ENCODE data around the gene CHAF1B.
"Not testable (repeated sequence)": the region's sequence is repeated elsewhere in the genome, so short reads cannot be mapped to it uniquely, and the experiment has no call there.

The CHAF1B gene

DNA sequence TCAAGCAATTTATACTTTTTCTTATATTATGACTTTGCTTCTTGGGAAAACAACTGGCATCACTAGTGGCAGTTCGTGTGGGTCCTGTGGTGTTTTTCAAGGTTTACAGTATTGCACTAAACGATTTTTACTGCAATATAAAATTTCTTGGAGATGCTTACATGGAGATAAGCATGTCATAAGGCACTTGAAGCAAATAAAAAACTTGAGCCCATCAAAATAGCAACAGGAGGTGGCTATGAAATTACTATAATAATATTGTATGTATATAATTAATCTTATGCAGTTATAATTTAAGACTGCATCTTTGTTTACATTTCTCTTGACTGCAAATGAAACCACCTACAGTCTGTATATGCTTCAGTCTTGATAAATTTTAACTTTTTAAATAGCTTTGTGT, 29.3 kb upstream of the CHAF1B start:
- TF ChIP-seq POU2F2 (IDR thresholded peaks at IDR 0.05; ENCODE audit: low read depth, low read length) = no peak
- no peak for TF ChIP-seq POLR2A (IDR thresholded peaks at IDR 0.05; ENCODE audit: low read depth, low read length)
- no peak for TF ChIP-seq SPI1 (IDR thresholded peaks at IDR 0.05; ENCODE audit: low read depth, low read length)
- TF ChIP-seq POLR2AphosphoS5 (IDR thresholded peaks at IDR 0.05; ENCODE audit: low read depth, low read length) = no peak
- TF ChIP-seq PAX5 (IDR thresholded peaks at IDR 0.05; ENCODE audit: insufficient read depth, low read length, severe bottlenecking) = no peak
- no peak for TF ChIP-seq TAF1 (IDR thresholded peaks at IDR 0.05; ENCODE audit: low read depth, low read length)
- no peak for FAIRE-seq
- DNase-seq (ENCODE audit: insufficient read length, low spot score) = no peak

DNA sequence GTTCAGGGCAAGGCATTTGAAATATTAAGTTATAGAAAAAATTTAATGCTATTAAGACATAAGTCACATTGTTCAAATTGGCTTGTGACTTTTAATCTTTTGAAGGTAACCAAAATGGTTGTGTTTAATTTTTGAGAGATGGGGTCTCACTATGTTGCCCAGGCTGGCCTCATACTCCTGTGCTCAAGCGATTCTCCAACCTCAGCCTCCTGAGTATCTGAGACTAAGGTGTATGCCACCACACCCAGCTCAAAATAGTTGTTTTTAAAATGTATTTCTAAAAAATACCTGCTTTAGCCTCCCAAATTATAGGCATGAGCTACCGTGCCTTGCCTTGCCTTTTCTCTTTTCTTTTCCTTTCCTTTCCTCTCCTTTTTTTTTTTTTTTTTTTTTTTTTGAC, 26.0 kb upstream of the CHAF1B start:
- no peak for TF ChIP-seq TAF1 (IDR thresholded peaks at IDR 0.05; ENCODE audit: low read depth, low read length)
- no peak for TF ChIP-seq SPI1 (IDR thresholded peaks at IDR 0.05; ENCODE audit: low read depth, low read length)
- no peak for TF ChIP-seq PAX5 (IDR thresholded peaks at IDR 0.05; ENCODE audit: insufficient read depth, low read length, severe bottlenecking)
- TF ChIP-seq POLR2A (IDR thresholded peaks at IDR 0.05; ENCODE audit: low read depth, low read length) = no peak
- no peak for TF ChIP-seq POU2F2 (IDR thresholded peaks at IDR 0.05; ENCODE audit: low read depth, low read length)
- no peak for TF ChIP-seq POLR2AphosphoS5 (IDR thresholded peaks at IDR 0.05; ENCODE audit: low read depth, low read length)
- no peak for DNase-seq (ENCODE audit: insufficient read length, low spot score)
- FAIRE-seq = no peak

DNA sequence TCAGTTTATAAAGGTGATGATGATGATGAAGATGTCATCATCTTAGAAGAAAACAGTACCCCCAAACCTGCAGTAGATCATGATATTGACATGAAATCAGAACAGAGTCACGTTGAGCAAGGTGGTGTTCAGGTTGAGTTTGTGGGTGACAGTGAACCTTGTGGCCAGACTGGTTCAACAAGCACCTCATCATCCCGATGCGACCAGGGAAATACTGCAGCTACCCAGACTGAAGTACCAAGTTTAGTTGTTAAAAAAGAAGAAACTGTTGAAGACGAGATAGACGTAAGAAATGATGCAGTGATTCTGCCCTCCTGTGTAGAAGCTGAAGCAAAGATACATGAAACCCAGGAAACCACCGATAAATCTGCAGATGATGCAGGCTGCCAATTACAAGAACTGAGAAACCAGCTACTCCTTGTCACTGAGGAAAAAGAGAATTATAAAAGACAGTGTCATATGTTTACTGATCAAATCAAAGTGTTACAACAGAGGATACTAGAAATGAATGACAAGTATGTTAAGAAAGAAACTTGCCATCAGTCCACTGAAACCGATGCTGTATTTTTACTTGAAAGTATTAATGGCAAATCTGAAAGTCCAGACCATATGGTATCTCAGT, 16.0 kb upstream of the CHAF1B start:
- FAIRE-seq (no peak), DNase-seq (ENCODE audit: insufficient read length, low spot score) (no peak)
- no peak for TF ChIP-seq SPI1 (IDR thresholded peaks at IDR 0.05; ENCODE audit: low read depth, low read length)
- TF ChIP-seq POLR2AphosphoS5 (IDR thresholded peaks at IDR 0.05; ENCODE audit: low read depth, low read length) = no peak
- no peak for TF ChIP-seq POU2F2 (IDR thresholded peaks at IDR 0.05; ENCODE audit: low read depth, low read length)
- TF ChIP-seq TAF1 (IDR thresholded peaks at IDR 0.05; ENCODE audit: low read depth, low read length) = no peak
- no peak for TF ChIP-seq PAX5 (IDR thresholded peaks at IDR 0.05; ENCODE audit: insufficient read depth, low read length, severe bottlenecking)
- no peak for TF ChIP-seq POLR2A (IDR thresholded peaks at IDR 0.05; ENCODE audit: low read depth, low read length)

DNA sequence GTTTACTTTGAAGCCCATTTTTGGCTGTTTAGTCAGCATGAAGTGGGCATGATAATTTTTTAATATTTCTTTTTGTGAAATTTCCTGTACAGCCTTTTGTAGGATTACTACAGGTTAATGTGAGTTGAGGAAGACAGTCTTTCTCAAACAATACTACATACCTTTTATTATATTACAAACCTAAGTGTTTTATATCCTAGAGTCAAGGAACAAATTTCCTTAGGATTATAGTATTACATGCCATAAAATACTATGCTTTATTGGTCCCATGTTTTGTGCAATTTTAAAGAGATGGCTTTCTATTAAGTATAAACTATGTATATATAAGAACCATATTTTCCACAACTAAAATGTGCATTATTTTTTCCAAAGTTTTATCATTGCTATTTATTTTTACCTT, 9.2 kb upstream of the CHAF1B start:
- FAIRE-seq (no peak), DNase-seq (ENCODE audit: insufficient read length, low spot score) (no peak)
- TF ChIP-seq POU2F2 (IDR thresholded peaks at IDR 0.05; ENCODE audit: low read depth, low read length) (no peak), POLR2A (IDR thresholded peaks at IDR 0.05; ENCODE audit: low read depth, low read length) (no peak), SPI1 (IDR thresholded peaks at IDR 0.05; ENCODE audit: low read depth, low read length) (no peak), PAX5 (IDR thresholded peaks at IDR 0.05; ENCODE audit: insufficient read depth, low read length, severe bottlenecking) (no peak), TAF1 (IDR thresholded peaks at IDR 0.05; ENCODE audit: low read depth, low read length) (no peak), POLR2AphosphoS5 (IDR thresholded peaks at IDR 0.05; ENCODE audit: low read depth, low read length) (no peak)

- FAIRE-seq (no peak), DNase-seq (ENCODE audit: insufficient read length, low spot score) (no peak)
- TF ChIP-seq TAF1 (IDR thresholded peaks at IDR 0.05; ENCODE audit: low read depth, low read length) = no peak
- no peak for TF ChIP-seq POLR2A (IDR thresholded peaks at IDR 0.05; ENCODE audit: low read depth, low read length)
- no peak for TF ChIP-seq POU2F2 (IDR thresholded peaks at IDR 0.05; ENCODE audit: low read depth, low read length)
- TF ChIP-seq PAX5 (IDR thresholded peaks at IDR 0.05; ENCODE audit: insufficient read depth, low read length, severe bottlenecking) = no peak
- TF ChIP-seq SPI1 (IDR thresholded peaks at IDR 0.05; ENCODE audit: low read depth, low read length) = no peak
- no peak for TF ChIP-seq POLR2AphosphoS5 (IDR thresholded peaks at IDR 0.05; ENCODE audit: low read depth, low read length)
Observed at GRCh38 chr21:36377391-36377842, 7.8 kb upstream of the CHAF1B start.

GRCh38 chr21:36379251-36379650, 5.9 kb upstream of the CHAF1B start:
- no peak for DNase-seq (ENCODE audit: insufficient read length, low spot score)
- no peak for FAIRE-seq
- TF ChIP-seq SPI1 (IDR thresholded peaks at IDR 0.05; ENCODE audit: low read depth, low read length) (no peak), POU2F2 (IDR thresholded peaks at IDR 0.05; ENCODE audit: low read depth, low read length) (no peak), PAX5 (IDR thresholded peaks at IDR 0.05; ENCODE audit: insufficient read depth, low read length, severe bottlenecking) (no peak), TAF1 (IDR thresholded peaks at IDR 0.05; ENCODE audit: low read depth, low read length) (no peak), POLR2AphosphoS5 (IDR thresholded peaks at IDR 0.05; ENCODE audit: low read depth, low read length) (no peak)

DNA sequence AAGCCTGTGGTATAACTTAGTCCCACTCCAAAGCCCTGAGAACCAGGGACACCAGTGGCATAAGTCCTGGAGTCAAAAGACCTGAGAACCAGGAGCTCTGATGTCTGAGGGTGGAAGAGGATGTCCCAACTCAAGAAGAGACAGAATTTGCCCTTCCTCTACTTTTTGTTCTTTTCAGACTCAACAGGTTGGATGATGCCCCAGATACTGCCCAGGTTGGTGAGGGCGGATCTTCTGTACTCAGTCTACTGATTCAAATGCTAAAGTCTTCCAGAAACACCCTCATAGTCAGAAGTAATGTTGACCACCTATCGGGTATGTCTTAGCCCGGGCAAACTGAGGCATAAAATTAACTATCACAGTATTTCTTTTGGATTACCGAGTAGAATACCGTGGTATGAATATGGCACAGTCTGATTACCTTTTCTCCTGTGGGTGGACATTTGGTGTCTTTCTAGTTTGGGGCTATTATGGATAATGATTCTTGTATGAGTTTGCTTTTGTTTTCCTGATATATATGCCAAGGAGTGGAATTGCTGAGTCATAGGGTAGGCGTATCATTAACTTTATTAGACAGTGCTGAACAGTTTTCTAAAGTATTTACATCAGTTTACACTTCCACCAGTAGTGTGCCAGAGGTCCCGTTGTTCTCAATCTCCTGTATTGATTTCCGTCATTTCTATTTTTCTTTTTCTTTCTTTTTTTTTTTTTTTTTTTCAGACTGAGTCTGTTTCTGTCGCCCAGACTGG, 3.2 kb upstream of the CHAF1B start:
- DNase-seq (ENCODE audit: insufficient read length, low spot score) (no peak), FAIRE-seq (no peak)
- TF ChIP-seq TAF1 (IDR thresholded peaks at IDR 0.05; ENCODE audit: low read depth, low read length) (no peak), POU2F2 (IDR thresholded peaks at IDR 0.05; ENCODE audit: low read depth, low read length) (no peak), POLR2A (IDR thresholded peaks at IDR 0.05; ENCODE audit: low read depth, low read length) (no peak), POLR2AphosphoS5 (IDR thresholded peaks at IDR 0.05; ENCODE audit: low read depth, low read length) (no peak), PAX5 (IDR thresholded peaks at IDR 0.05; ENCODE audit: insufficient read depth, low read length, severe bottlenecking) (no peak), SPI1 (IDR thresholded peaks at IDR 0.05; ENCODE audit: low read depth, low read length) (no peak)

- not testable (repeated sequence) for FAIRE-seq; DNase-seq (ENCODE audit: insufficient read length, low spot score)
Observed at GRCh38 chr21:36382722-36383121, 2.5 kb upstream of the CHAF1B start.

DNA sequence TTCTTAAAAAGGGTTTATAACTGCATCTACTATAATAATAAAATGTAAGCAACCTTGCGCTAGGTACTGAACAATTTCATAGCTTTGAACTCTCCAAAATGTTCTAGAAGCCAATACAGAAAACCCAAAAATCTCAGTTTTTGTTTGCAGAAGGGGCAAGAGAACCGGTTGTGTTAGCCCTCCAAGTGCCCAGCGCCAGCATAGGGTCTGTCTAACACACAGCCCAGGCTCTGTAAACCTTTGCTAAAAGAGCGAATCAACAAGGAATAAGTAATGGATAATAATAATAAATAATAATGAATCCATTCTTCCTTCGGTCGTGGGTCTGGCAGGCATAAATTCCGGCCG, 333 bp upstream of the CHAF1B start:
- DNase-seq (ENCODE audit: insufficient read length, low spot score) = no peak
- FAIRE-seq = no peak
- TF ChIP-seq SPI1 (IDR thresholded peaks at IDR 0.05; ENCODE audit: low read depth, low read length) = no peak
- no peak for TF ChIP-seq POLR2A (IDR thresholded peaks at IDR 0.05; ENCODE audit: low read depth, low read length)
- TF ChIP-seq POU2F2 (IDR thresholded peaks at IDR 0.05; ENCODE audit: low read depth, low read length) = no peak
- TF ChIP-seq POLR2AphosphoS5 (IDR thresholded peaks at IDR 0.05; ENCODE audit: low read depth, low read length) = no peak
- TF ChIP-seq TAF1 (IDR thresholded peaks at IDR 0.05; ENCODE audit: low read depth, low read length) = no peak
- no peak for TF ChIP-seq PAX5 (IDR thresholded peaks at IDR 0.05; ENCODE audit: insufficient read depth, low read length, severe bottlenecking)

Measured in GM12891 (cell line).